ENCODE measurements around the gene TSGA10IP. TPM values are rescaled to one million over a fixed set of nuclear protein-coding genes. Genes with fewer than 3 reads are reported as not detected.

Gene TSGA10IP
- total RNA-seq, 2 donors from 2014 or later, result 0.97 to 5.6 TPM

DNA sequence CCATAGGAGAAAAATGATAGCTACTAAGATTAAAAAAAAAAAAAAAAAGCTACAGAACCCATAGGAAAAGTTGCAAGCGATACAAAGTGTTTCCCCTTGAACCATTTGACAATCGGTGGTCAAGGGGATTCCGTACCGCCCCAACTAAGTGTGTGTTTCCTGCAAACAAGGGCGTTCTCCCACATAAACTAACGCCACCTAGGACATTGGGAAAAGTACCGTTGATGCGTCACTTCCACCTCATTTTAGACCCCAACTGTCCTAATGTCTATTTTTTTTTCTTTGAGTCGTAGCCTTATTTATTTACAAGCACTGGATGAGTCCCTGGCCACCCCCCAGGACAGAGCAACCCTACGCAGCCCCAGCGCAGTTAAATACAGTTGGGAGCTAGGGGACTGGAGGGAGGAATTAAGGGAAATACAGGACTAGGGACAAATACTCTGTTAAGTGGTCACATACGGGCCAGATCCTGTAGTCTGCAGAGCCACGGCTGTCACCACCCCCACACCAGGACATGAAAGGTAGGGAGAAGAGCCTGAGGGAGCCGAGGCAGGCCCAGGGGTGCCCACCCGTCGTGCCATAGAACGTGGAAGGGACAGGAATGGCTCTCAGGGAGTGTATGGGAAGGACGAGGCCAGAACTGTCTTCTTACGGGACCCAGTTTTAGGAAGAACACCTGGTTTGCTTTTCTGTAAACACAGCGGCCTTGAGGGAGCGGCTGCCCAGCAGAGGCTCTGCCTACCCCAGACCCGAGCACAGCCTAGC, 37.7 kb downstream of the TSGA10IP start:
- no peak for DNase-seq
- Histone ChIP-seq H3K4me3 (ENCODE audit: low read length) (no peak overlapping the region), H3K9me3 (ENCODE audit: control insufficient read depth, low read length) (no peaks in the 10 kb centered on the region), H3K36me3 (ENCODE audit: control insufficient read depth, insufficient read depth, low read length) (no peaks in the 10 kb centered on the region), H3K9ac (ENCODE audit: extremely low read depth, low read length, poor library complexity, severe bottlenecking) (no peak overlapping the region), H3K4me1 (ENCODE audit: control insufficient read depth, insufficient read depth, low read length) (no peaks in the 10 kb centered on the region), H3K27me3 (ENCODE audit: control insufficient read depth, insufficient read depth, low read length, poor library complexity, severe bottlenecking) (no peaks in the 10 kb centered on the region), H3K27ac (ENCODE audit: low read depth, low read length) (no peak overlapping the region)
- no peak overlapping the region for H3K27ac Mint-ChIP-seq
- no peak overlapping the region for H3K4me3 Mint-ChIP-seq
- 88% methylated on average over 17 to 22 of the region's 22 CpGs for WGBS, 2 experiments (ENCODE audit: insufficient coverage in 1 of 2, insufficient read length in 1 of 2)
- TF ChIP-seq, protein P1, sequence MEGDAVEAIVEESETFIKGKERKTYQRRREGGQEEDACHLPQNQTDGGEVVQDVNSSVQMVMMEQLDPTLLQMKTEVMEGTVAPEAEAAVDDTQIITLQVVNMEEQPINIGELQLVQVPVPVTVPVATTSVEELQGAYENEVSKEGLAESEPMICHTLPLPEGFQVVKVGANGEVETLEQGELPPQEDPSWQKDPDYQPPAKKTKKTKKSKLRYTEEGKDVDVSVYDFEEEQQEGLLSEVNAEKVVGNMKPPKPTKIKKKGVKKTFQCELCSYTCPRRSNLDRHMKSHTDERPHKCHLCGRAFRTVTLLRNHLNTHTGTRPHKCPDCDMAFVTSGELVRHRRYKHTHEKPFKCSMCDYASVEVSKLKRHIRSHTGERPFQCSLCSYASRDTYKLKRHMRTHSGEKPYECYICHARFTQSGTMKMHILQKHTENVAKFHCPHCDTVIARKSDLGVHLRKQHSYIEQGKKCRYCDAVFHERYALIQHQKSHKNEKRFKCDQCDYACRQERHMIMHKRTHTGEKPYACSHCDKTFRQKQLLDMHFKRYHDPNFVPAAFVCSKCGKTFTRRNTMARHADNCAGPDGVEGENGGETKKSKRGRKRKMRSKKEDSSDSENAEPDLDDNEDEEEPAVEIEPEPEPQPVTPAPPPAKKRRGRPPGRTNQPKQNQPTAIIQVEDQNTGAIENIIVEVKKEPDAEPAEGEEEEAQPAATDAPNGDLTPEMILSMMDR (conservative IDR thresholded peaks at IDR 0.05), result no peak
- H3K27me3 Mint-ChIP-seq (ENCODE audit: insufficient read depth), result no peaks in the 10 kb centered on the region
- no peaks in the 10 kb centered on the region for H3K4me1 Mint-ChIP-seq
- H3K36me3 Mint-ChIP-seq (ENCODE audit: low read depth), result peaks cover 15% of the 10 kb centered on the region
- H3K9me3 Mint-ChIP-seq, result no peaks in the 10 kb centered on the region

DNA sequence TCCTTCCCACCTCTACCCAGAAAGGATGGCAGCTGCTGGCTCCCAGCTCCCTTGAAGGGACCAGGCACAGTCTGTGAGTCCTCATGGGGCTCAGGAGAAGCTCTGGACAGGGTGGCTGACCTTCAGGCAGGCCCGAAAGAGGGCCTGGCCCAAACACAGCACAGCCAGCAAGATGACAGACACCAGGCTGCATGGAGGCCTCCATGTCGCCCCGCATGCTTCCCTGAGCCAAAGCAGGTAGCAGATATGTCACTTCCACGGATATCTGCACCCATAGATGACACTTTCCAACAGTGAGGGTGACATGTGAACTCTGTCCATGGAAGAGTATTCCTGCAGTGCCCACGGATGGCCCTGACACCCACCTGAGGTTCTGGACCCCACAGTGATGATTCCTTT, 38.3 kb downstream of the TSGA10IP start:
- Histone ChIP-seq H3K9me3 (ENCODE audit: control insufficient read depth, low read length) (no peaks in the 10 kb centered on the region), H3K4me3 (ENCODE audit: low read length) (no peak overlapping the region), H3K36me3 (ENCODE audit: control insufficient read depth, insufficient read depth, low read length) (no peaks in the 10 kb centered on the region), H3K4me1 (ENCODE audit: control insufficient read depth, insufficient read depth, low read length) (no peaks in the 10 kb centered on the region), H3K27ac (ENCODE audit: low read depth, low read length) (no peak overlapping the region), H3K9ac (ENCODE audit: extremely low read depth, low read length, poor library complexity, severe bottlenecking) (no peak overlapping the region), H3K27me3 (ENCODE audit: control insufficient read depth, insufficient read depth, low read length, poor library complexity, severe bottlenecking) (no peaks in the 10 kb centered on the region)
- Mint-ChIP-seq H3K4me3 (no peak overlapping the region), H3K4me1 (no peaks in the 10 kb centered on the region), H3K36me3 (ENCODE audit: low read depth) (peaks cover 15% of the 10 kb centered on the region), H3K27ac (no peak overlapping the region), H3K9me3 (no peaks in the 10 kb centered on the region), H3K27me3 (ENCODE audit: insufficient read depth) (no peaks in the 10 kb centered on the region)
- no peak for DNase-seq
- WGBS, 2 experiments (ENCODE audit: insufficient coverage in 1 of 2, insufficient read length in 1 of 2), result 91 to 93% methylated on average over 5 of the region's 5 CpGs
- TF ChIP-seq, protein P1 (conservative IDR thresholded peaks at IDR 0.05), result no peak

DNA sequence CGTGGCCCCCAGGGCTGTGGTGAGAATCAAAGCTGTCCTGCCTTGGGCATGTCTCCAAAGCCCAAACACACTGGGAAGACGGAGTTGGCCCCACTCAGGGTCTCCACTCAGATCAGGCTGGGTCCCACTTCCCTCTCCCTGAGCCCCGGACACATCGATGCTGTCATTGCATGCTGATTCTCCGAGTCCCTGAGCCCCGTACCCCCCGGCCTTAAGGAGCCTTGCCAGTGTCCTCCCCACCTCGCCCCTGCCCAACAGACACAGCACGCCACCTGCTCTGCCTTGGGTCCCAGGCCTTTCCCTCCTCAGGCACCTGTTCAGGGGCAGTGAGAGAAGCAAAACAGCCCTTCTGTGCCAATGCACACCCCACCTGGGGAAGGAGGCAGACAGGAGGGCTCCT, 42.1 kb downstream of the TSGA10IP start:
- Mint-ChIP-seq H3K9me3 (no peaks in the 10 kb centered on the region), H3K4me1 (no peaks in the 10 kb centered on the region), H3K36me3 (ENCODE audit: low read depth) (peaks cover 9% of the 10 kb centered on the region), H3K4me3 (no peak overlapping the region), H3K27me3 (ENCODE audit: insufficient read depth) (no peaks in the 10 kb centered on the region), H3K27ac (no peak overlapping the region)
- Histone ChIP-seq H3K27me3 (ENCODE audit: control insufficient read depth, insufficient read depth, low read length, poor library complexity, severe bottlenecking) (no peaks in the 10 kb centered on the region), H3K9me3 (ENCODE audit: control insufficient read depth, low read length) (no peaks in the 10 kb centered on the region), H3K4me1 (ENCODE audit: control insufficient read depth, insufficient read depth, low read length) (no peaks in the 10 kb centered on the region), H3K9ac (ENCODE audit: extremely low read depth, low read length, poor library complexity, severe bottlenecking) (no peak overlapping the region), H3K27ac (ENCODE audit: low read depth, low read length) (no peak overlapping the region), H3K36me3 (ENCODE audit: control insufficient read depth, insufficient read depth, low read length) (peaks cover 4% of the 10 kb centered on the region), H3K4me3 (ENCODE audit: low read length) (no peak overlapping the region)
- TF ChIP-seq, protein P1 (conservative IDR thresholded peaks at IDR 0.05), result no peak
- 82 to 83% methylated on average over 4 to 9 of the region's 9 CpGs for WGBS, 2 experiments (ENCODE audit: insufficient coverage in 1 of 2, insufficient read length in 1 of 2)
- no peak for DNase-seq
